ENCODE data around the gene SLC6A18. TPM values are rescaled to one million over a fixed set of nuclear protein-coding genes. Genes with fewer than 3 reads are reported as not detected.

Gene SLC6A18
- total and polyA plus RNA-seq, 2 of the 4 experiments (the other 2 are of a cell fraction), result not detected

- no TSS peak for BruUV-seq (replicated peaks)
- ChIA-PET POLR2A (ENCODE audit: unreplicated experiment) (no interaction called here), CTCF (no interaction called here)
- no peaks in the 10 kb centered on the region for H4K20me1 ChIP-seq (ENCODE audit: insufficient read depth, low read length)
- no peak overlapping the region for H2BK20ac ChIP-seq (ENCODE audit: low read depth, low read length)
- H3K18ac ChIP-seq (ENCODE audit: low read depth, low read length), result no peak overlapping the region
- H3K4me1 ChIP-seq (ENCODE audit: control insufficient read depth, insufficient read depth, low read length), result no peaks in the 10 kb centered on the region
- peaks cover 2% of the 10 kb centered on the region; the same call in 1 of the 2 replicates for H3K9me3 ChIP-seq (ENCODE audit: control insufficient read depth, insufficient read depth, low read length)
- no CpG with 5 or more reads among the region's 9 CpGs for WGBS, 2 experiments (ENCODE audit: extremely low coverage in 2 of 2, insufficient read length in 1 of 2)
- no peak overlapping the region for H3K27ac ChIP-seq (ENCODE audit: insufficient read depth, low read length)
- H3K9ac ChIP-seq (ENCODE audit: low read depth, low read length), result no peak overlapping the region
- H2BK120ac ChIP-seq (ENCODE audit: low read depth, low read length), result no peak overlapping the region
- no peaks in the 10 kb centered on the region for H3K36me3 ChIP-seq (ENCODE audit: control insufficient read depth, insufficient read depth, low read length)
- no peaks in the 10 kb centered on the region for H3K9me1 ChIP-seq (ENCODE audit: insufficient read depth, low read length)
- dilution Hi-C loops (cut with HindIII; ENCODE audit: low sequenced_read_pairs, unreplicated experiment) (no loop called here), in situ Hi-C loops (cut with MboI; ENCODE audit: low sequenced_read_pairs) (loop anchor here (10.0 kb wide), 1 partner anchor 245 kb away; no protein-coding TSS in a partner anchor), intact Hi-C loops (cut with micrococcal nuclease) (no loop called here)
- no peak overlapping the region for H2AK9ac ChIP-seq (replicated peaks; ENCODE audit: low read depth, low read length, poor library complexity)
- ATAC-seq (ENCODE audit: low read depth) (no peak), DNase-seq (no peak)
- no peak overlapping the region for H2AFZ ChIP-seq (replicated peaks; ENCODE audit: low read length, poor library complexity)
- no peak overlapping the region for H3K23ac ChIP-seq (ENCODE audit: low read depth, low read length)
- H3K27me3 ChIP-seq (ENCODE audit: control insufficient read depth, insufficient read depth, low read length), result peaks cover 17% of the 10 kb centered on the region; the same call in 1 of the 2 replicates
- no peaks in the 10 kb centered on the region for H3K79me1 ChIP-seq (ENCODE audit: low read depth in 1 of 2, low read length in 2 of 2)
- H4K91ac ChIP-seq (ENCODE audit: insufficient read depth, low read depth, low read length), result no peak overlapping the region
- no peak overlapping the region for H3K14ac ChIP-seq (replicated peaks; ENCODE audit: low read depth, low read length)
- H3K4ac ChIP-seq (ENCODE audit: low read depth, low read length), result no peak overlapping the region
- no peak overlapping the region for H2AK5ac ChIP-seq (ENCODE audit: low read depth, low read length)
- no peak overlapping the region for H2BK15ac ChIP-seq (ENCODE audit: low read depth, low read length)
- H3K56ac ChIP-seq (ENCODE audit: extremely low read depth, insufficient read depth, low read length), result no peak overlapping the region
- H4K8ac ChIP-seq (ENCODE audit: low read depth in 2 of 2, low read length in 2 of 2), result no peak overlapping the region
- no peak overlapping the region for H3K4me2 ChIP-seq (ENCODE audit: low read depth, low read length)
- no peak overlapping the region for H3K4me3 ChIP-seq (ENCODE audit: insufficient read depth, low read depth, low read length)
- H4K5ac ChIP-seq (ENCODE audit: low read depth, low read length), result no peak overlapping the region
- TF ChIP-seq USF2 (IDR thresholded peaks at IDR 0.05; ENCODE audit: low read depth, low read length) (no peak), NFE2L2 (IDR thresholded peaks at IDR 0.05; ENCODE audit: low read depth, low read length) (no peak), ELK1 (IDR thresholded peaks at IDR 0.05; ENCODE audit: borderline replicate concordance, low read depth, low read length) (no peak), CEBPB (IDR thresholded peaks at IDR 0.05; ENCODE audit: low read depth, low read length) (no peak)
- TF ChIP-seq, protein P1, sequence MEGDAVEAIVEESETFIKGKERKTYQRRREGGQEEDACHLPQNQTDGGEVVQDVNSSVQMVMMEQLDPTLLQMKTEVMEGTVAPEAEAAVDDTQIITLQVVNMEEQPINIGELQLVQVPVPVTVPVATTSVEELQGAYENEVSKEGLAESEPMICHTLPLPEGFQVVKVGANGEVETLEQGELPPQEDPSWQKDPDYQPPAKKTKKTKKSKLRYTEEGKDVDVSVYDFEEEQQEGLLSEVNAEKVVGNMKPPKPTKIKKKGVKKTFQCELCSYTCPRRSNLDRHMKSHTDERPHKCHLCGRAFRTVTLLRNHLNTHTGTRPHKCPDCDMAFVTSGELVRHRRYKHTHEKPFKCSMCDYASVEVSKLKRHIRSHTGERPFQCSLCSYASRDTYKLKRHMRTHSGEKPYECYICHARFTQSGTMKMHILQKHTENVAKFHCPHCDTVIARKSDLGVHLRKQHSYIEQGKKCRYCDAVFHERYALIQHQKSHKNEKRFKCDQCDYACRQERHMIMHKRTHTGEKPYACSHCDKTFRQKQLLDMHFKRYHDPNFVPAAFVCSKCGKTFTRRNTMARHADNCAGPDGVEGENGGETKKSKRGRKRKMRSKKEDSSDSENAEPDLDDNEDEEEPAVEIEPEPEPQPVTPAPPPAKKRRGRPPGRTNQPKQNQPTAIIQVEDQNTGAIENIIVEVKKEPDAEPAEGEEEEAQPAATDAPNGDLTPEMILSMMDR (conservative IDR thresholded peaks at IDR 0.05; ENCODE audit: low read depth, low read length), result no peak
- no peak overlapping the region for H2BK5ac ChIP-seq (ENCODE audit: low read depth, low read length, poor library complexity, severe bottlenecking)
These were observed 45.8 kb upstream of the SLC6A18 start for GRCh38 chr5:1179383-1179715.
